Pericardium fibroblast (primary cell): ENCODE measurements around the gene YY1AP1. TPM values are rescaled to one million over a fixed set of nuclear protein-coding genes. Genes with fewer than 3 reads are reported as not detected.

Experiments
- total RNA-seq: library from RNA; depleted of rRNA; stranded (reverse); fragments of >200 nt; gene quantifications from 2 replicates; pipeline ENCODE4 v1.2.3, GENCODE V29; 2015

Gene YY1AP1
- 47.5 and 96.9 TPM in 2 replicates for total RNA-seq

GRCh38 chr1:155688324-155689080, at the start of gene YY1AP1:
YY1AP1 (minus strand) TSS chr1:155688774; CDS start chr1:155680436, 8,338 bp downstream.

GRCh38 chr1:155689081-155689607, 570 bp upstream of the YY1AP1 start, which contains the start of gene DAP3:
DAP3 (plus strand) TSS chr1:155689091; CDS start chr1:155709780, 20,689 bp downstream.

GRCh38 chr1:155609515-155610256, 78.9 kb downstream of the YY1AP1 start, which contains the start of gene MSTO1:
MSTO1 (plus strand) TSS chr1:155610218; CDS start chr1:155610249, 31 bp downstream.

Other genes with a start within 250 kb of the YY1AP1 start
- 14.6 and 28.9 TPM in 2 replicates for gene ASH1L, start 126.0 kb downstream of the YY1AP1 start, total RNA-seq
- 10.2 and 15.6 TPM in 2 replicates for gene MSTO1, start 78.6 kb downstream of the YY1AP1 start, total RNA-seq
- 102 and 104 TPM in 2 replicates for gene DAP3, start 317 bp upstream of the YY1AP1 start, total RNA-seq
- 11.3 and 26.7 TPM in 2 replicates for gene GON4L, start 168.4 kb upstream of the YY1AP1 start, total RNA-seq
- gene SYT11, start 170.8 kb upstream of the YY1AP1 start, total RNA-seq: 6.5 and 6.8 TPM in 2 replicates
- gene RIT1, start 222.6 kb upstream of the YY1AP1 start, total RNA-seq: 15.4 and 38.9 TPM in 2 replicates
- 14.4 and 20.4 TPM in 2 replicates for gene KHDC4, start 245.6 kb upstream of the YY1AP1 start, total RNA-seq